ENCODE measurements around the gene OASL.
"Not testable (repeated sequence)": the region's sequence is repeated elsewhere in the genome, so short reads cannot be mapped to it uniquely, and the experiment has no call there.

The OASL gene

GRCh38 chr12:121065345-121065744 lies 26.3 kb upstream of the OASL start:
- H3K27me3 ChIP-seq (ENCODE audit: insufficient read depth, low read depth) = no peaks in the 10 kb centered on the region
- H3K4me2 ChIP-seq = no peak overlapping the region
- no peaks in the 10 kb centered on the region for H4K20me1 ChIP-seq (ENCODE audit: insufficient read depth)
- H3K4me3 ChIP-seq (IDR thresholded peaks at IDR 0.05; ENCODE audit: insufficient read depth, low read depth, low read length) = no peak overlapping the region
- no peaks in the 10 kb centered on the region for H3K36me3 ChIP-seq (ENCODE audit: insufficient read depth)
- TF ChIP-seq CTCF (conservative IDR thresholded peaks at IDR 0.05; ENCODE audit: low read depth, low read length) = no peak
- no peak overlapping the region for H3K9ac ChIP-seq
- no peak overlapping the region for H3K27ac ChIP-seq
- no peaks in the 10 kb centered on the region for H3K79me2 ChIP-seq (ENCODE audit: insufficient read depth, low read depth)
- H2AFZ ChIP-seq (ENCODE audit: low read depth) = no peak overlapping the region
- peaks cover 5% of the 10 kb centered on the region for H3K4me1 ChIP-seq (ENCODE audit: low read depth, poor library complexity, severe bottlenecking)

- H4K20me1 ChIP-seq (ENCODE audit: insufficient read depth); H3K79me2 ChIP-seq (ENCODE audit: insufficient read depth, low read depth); H3K27me3 ChIP-seq (ENCODE audit: insufficient read depth, low read depth); H3K36me3 ChIP-seq (ENCODE audit: insufficient read depth); H3K27ac ChIP-seq; H3K4me2 ChIP-seq; H2AFZ ChIP-seq (ENCODE audit: low read depth); H3K4me3 ChIP-seq (IDR thresholded peaks at IDR 0.05; ENCODE audit: insufficient read depth, low read depth, low read length); H3K9ac ChIP-seq: not testable (repeated sequence)
- H3K4me1 ChIP-seq (ENCODE audit: low read depth, poor library complexity, severe bottlenecking) = peaks cover 11% of the 10 kb centered on the region
Measured at GRCh38 chr12:121064586-121064985, 25.5 kb upstream of the OASL start.

- no peak for TF ChIP-seq CTCF (conservative IDR thresholded peaks at IDR 0.05; ENCODE audit: low read depth, low read length)
- no peaks in the 10 kb centered on the region for H3K36me3 ChIP-seq (ENCODE audit: insufficient read depth)
- no peak overlapping the region for H3K27ac ChIP-seq
- H3K4me3 ChIP-seq (IDR thresholded peaks at IDR 0.05; ENCODE audit: insufficient read depth, low read depth, low read length) = no peak overlapping the region
- H2AFZ ChIP-seq (ENCODE audit: low read depth) = no peak overlapping the region
- no peaks in the 10 kb centered on the region for H3K79me2 ChIP-seq (ENCODE audit: insufficient read depth, low read depth)
- no peak overlapping the region for H3K4me2 ChIP-seq
- H3K27me3 ChIP-seq (ENCODE audit: insufficient read depth, low read depth) = no peaks in the 10 kb centered on the region
- peaks cover 16% of the 10 kb centered on the region for H3K4me1 ChIP-seq (ENCODE audit: low read depth, poor library complexity, severe bottlenecking)
- no peaks in the 10 kb centered on the region for H4K20me1 ChIP-seq (ENCODE audit: insufficient read depth)
- no peak overlapping the region for H3K9ac ChIP-seq
Measured at GRCh38 chr12:121064116-121064515, 25.1 kb upstream of the OASL start.

GRCh38 chr12:121062391-121063045 lies 23.5 kb upstream of the OASL start:
- Histone ChIP-seq H3K27ac (no peak overlapping the region), H3K4me3 (IDR thresholded peaks at IDR 0.05; ENCODE audit: insufficient read depth, low read depth, low read length) (no peak overlapping the region), H3K4me2 (no peak overlapping the region), H4K20me1 (ENCODE audit: insufficient read depth) (no peaks in the 10 kb centered on the region), H3K36me3 (ENCODE audit: insufficient read depth) (no peaks in the 10 kb centered on the region), H3K4me1 (ENCODE audit: low read depth, poor library complexity, severe bottlenecking) (peaks cover 20% of the 10 kb centered on the region), H3K79me2 (ENCODE audit: insufficient read depth, low read depth) (no peaks in the 10 kb centered on the region), H2AFZ (ENCODE audit: low read depth) (no peak overlapping the region), H3K9ac (no peak overlapping the region), H3K27me3 (ENCODE audit: insufficient read depth, low read depth) (no peaks in the 10 kb centered on the region)
- no peak for TF ChIP-seq CTCF (conservative IDR thresholded peaks at IDR 0.05; ENCODE audit: low read depth, low read length)

GRCh38 chr12:121061831-121062230 lies 22.8 kb upstream of the OASL start:
- Histone ChIP-seq H3K4me1 (ENCODE audit: low read depth, poor library complexity, severe bottlenecking) (peaks cover 24% of the 10 kb centered on the region), H3K79me2 (ENCODE audit: insufficient read depth, low read depth) (no peaks in the 10 kb centered on the region), H3K4me3 (IDR thresholded peaks at IDR 0.05; ENCODE audit: insufficient read depth, low read depth, low read length) (no peak overlapping the region), H3K27ac (no peak overlapping the region), H3K4me2 (no peak overlapping the region), H3K27me3 (ENCODE audit: insufficient read depth, low read depth) (no peaks in the 10 kb centered on the region), H2AFZ (ENCODE audit: low read depth) (no peak overlapping the region), H3K36me3 (ENCODE audit: insufficient read depth) (no peaks in the 10 kb centered on the region), H4K20me1 (ENCODE audit: insufficient read depth) (no peaks in the 10 kb centered on the region), H3K9ac (no peak overlapping the region)
- no peak for TF ChIP-seq CTCF (conservative IDR thresholded peaks at IDR 0.05; ENCODE audit: low read depth, low read length)

All from KMS-11 (cell line).